ENCODE results near the gene TMEM150C.

TMEM150C gene

DNA sequence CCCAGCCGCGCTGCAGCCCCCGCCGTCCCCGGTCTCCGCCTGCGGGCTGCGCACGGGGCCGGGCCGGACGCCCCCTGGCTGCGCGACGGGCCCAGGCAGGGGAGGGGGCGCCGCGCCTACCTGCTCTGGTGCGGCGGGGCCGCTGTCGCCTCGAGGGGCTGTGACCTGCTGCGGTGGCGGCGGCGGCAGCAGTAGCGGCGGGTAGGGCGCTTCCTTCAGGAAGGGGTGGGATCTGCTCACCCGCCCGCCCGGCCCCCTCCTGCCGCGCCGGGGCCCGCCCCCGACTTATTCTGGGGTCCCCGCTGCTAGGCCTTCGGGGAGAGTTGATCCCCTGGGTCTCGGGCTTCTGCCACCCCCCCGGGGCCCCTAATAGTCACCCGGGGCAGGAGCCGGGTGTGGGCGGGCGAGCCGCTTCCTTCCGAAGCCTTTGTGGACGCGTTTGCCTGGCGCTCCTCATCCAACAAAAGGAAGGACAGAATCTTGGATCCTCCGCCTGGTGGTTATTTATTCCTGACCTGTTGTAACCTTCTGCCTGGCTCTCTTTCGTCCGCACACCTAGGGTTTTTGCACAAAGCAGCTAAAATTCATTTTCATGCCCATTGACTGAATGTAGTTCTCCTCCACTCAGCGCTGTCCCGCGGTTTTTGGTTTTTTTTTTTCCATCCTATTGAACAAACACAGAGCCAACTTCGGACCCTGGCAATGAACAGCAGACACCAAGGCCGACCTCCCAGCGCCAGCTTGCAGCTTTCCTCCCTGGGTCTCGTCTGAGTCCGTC lies at the start of gene TMEM150C:
Gene TMEM150C, minus strand, starts transcription at position 203 of the 778 bp plus-strand sequence. CDS start 57,331 bp downstream, outside the sequence.
- Histone ChIP-seq H3K4me1 (ENCODE audit: control insufficient read depth, low read depth, low read length) (peaks cover 4% of the 10 kb centered on the region), H3K27ac (ENCODE audit: low read length) (no peak within 1 kb of the TSS), H3K4me3 (ENCODE audit: low read length) (peak within 1 kb of the TSS; percentile 62), H3K27me3 (ENCODE audit: control insufficient read depth, insufficient read depth, low read length) (peaks cover 16% of the 10 kb centered on the region), H3K9ac (ENCODE audit: low read length) (no peak within 1 kb of the TSS), H3K9me3 (ENCODE audit: control insufficient read depth, low read depth, low read length) (no peaks in the 10 kb centered on the region), H3K36me3 (ENCODE audit: control insufficient read depth, low read depth, low read length) (no peaks in the 10 kb centered on the region)

DNA sequence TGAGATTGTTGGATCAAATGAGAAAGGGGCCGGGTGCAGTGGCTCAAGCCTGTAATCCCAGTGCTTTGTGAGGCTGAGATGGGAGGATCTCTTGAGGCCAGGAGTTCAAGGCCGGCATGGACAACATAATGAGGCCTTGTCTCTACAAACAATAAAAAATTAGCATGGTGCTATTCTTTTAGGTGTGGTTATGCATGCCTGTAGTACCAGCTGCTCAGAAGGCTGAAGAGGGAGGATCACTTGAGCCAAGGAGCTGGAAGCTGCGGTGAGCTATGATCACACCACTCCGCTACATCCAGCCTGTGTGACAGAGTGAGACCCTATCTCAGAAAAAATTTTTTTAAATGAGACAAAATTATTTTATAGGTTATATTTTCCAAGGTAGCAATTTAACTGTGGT lies 49.7 kb upstream of the TMEM150C start:
- Histone ChIP-seq H3K4me3 (ENCODE audit: low read length) (no peak overlapping the region), H3K9me3 (ENCODE audit: control insufficient read depth, low read depth, low read length) (no peaks in the 10 kb centered on the region), H3K36me3 (ENCODE audit: control insufficient read depth, low read depth, low read length) (no peaks in the 10 kb centered on the region), H3K27me3 (ENCODE audit: control insufficient read depth, insufficient read depth, low read length) (no peaks in the 10 kb centered on the region), H3K4me1 (ENCODE audit: control insufficient read depth, low read depth, low read length) (no peaks in the 10 kb centered on the region), H3K27ac (ENCODE audit: low read length) (no peak overlapping the region), H3K9ac (ENCODE audit: low read length) (no peak overlapping the region)

DNA sequence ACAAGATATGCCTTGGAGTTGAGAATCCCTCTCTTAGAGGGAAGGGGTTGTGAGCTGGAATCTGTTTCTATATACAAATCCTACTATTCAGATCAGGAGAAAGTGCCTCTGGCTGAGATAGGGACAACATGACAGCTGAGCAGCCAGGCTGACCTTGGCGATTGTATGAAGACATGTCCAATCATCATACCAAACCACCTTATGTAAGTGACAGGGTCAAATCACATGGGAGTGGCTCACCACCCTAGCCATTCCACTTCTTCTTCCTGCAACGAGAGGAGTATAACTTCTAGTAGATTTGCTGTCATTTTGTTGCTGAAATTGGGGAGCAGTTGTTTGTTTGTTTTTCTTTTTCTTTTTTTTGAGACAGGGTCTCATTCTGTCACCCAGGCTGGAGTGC lies 48.3 kb upstream of the TMEM150C start:
- H3K9me3 ChIP-seq (ENCODE audit: control insufficient read depth, low read depth, low read length), result no peaks in the 10 kb centered on the region
- no peaks in the 10 kb centered on the region for H3K4me1 ChIP-seq (ENCODE audit: control insufficient read depth, low read depth, low read length)
- no peaks in the 10 kb centered on the region for H3K27me3 ChIP-seq (ENCODE audit: control insufficient read depth, insufficient read depth, low read length)
- H3K36me3 ChIP-seq (ENCODE audit: control insufficient read depth, low read depth, low read length), result no peaks in the 10 kb centered on the region
- no peak overlapping the region for H3K27ac ChIP-seq (ENCODE audit: low read length)
- H3K4me3 ChIP-seq (ENCODE audit: low read length), result no peak overlapping the region
- no peak overlapping the region for H3K9ac ChIP-seq (ENCODE audit: low read length)

DNA sequence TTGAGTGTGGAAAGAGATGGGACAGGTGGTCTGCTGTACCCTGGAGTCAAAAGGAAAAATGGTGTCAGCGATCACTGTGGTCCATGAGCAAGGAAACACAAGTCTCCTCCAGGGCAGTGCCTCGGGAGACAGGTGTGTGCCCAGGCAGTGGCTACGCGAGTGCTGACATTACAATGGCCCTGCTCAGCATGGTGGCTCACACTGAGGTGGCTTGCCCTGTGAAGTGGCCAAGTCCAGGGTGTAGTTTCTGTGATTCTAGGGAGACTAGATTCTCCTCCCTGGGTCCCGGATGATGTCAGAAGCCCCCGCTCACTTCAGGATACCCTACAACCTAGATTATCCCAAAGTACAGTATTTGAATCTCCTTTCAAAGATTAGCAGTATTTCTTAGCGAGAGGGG lies 44.8 kb upstream of the TMEM150C start:
- no peak overlapping the region for H3K4me3 ChIP-seq (ENCODE audit: low read length)

DNA sequence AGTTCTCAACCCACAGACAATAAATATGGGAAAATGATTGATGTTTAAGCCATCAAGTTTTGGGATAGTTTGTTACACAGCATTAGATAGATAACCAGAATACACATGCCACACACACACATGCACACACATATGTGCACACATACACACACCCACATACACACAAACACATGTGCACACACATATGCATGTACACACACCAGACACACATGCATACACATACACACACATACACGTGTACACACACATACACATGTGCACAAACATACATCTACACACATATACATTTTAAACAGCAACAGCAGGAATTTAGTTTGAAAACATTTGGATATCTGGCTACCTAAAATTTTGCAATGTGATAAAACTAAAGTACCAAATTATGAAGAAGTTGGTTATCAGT lies 42.7 kb upstream of the TMEM150C start:
- no peaks in the 10 kb centered on the region for H3K36me3 ChIP-seq (ENCODE audit: control insufficient read depth, low read depth, low read length)
- no peak overlapping the region for H3K27ac ChIP-seq (ENCODE audit: low read length)
- H3K9ac ChIP-seq (ENCODE audit: low read length), result no peak overlapping the region
- no peaks in the 10 kb centered on the region for H3K27me3 ChIP-seq (ENCODE audit: control insufficient read depth, insufficient read depth, low read length)
- no peak overlapping the region for H3K4me3 ChIP-seq (ENCODE audit: low read length)
- no peaks in the 10 kb centered on the region for H3K9me3 ChIP-seq (ENCODE audit: control insufficient read depth, low read depth, low read length)
- no peaks in the 10 kb centered on the region for H3K4me1 ChIP-seq (ENCODE audit: control insufficient read depth, low read depth, low read length)

More for the DNA sequence above, 44.8 kb upstream of the TMEM150C start:
- Histone ChIP-seq H3K9me3 (ENCODE audit: control insufficient read depth, low read depth, low read length) (no peaks in the 10 kb centered on the region), H3K36me3 (ENCODE audit: control insufficient read depth, low read depth, low read length) (no peaks in the 10 kb centered on the region), H3K9ac (ENCODE audit: low read length) (no peak overlapping the region), H3K27ac (ENCODE audit: low read length) (no peak overlapping the region), H3K27me3 (ENCODE audit: control insufficient read depth, insufficient read depth, low read length) (no peaks in the 10 kb centered on the region), H3K4me1 (ENCODE audit: control insufficient read depth, low read depth, low read length) (no peaks in the 10 kb centered on the region)

DNA sequence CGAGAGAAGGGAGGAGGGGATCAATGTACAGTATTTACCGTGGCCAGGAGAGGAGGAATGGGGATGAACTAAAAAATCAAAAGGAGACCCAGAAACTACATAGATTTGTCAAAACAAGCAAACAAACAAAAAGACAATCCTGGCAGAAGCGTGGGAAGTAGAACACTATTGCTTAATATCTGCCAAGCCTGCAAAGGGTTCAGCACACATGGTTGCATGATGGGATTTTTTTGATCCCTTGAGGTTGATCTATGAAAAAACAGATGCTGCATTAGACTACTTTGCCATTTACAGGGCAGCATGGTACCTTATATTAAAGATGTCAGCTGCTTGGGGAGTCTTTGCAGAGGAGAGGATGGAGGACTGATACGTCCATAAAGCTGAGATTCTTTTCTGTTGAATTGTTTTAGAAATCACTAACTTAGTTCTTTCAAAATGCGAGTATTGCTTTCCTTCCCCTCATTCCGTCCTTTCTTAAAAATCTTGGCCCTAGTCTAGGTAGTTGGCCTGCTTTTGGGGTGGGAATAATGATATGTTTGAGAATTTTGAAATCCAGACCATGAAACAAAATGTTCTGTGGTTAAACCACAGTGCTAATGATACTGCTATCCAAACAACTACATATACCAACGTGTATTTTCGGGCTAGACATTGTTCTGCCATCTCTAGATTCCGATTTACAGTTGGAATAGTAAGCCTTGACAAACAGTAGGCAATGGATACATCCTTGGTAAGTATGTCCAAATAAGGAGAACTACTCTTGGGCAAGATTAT lies 39.6 kb upstream of the TMEM150C start:
- H3K27me3 ChIP-seq (ENCODE audit: control insufficient read depth, insufficient read depth, low read length), result no peaks in the 10 kb centered on the region
- no peaks in the 10 kb centered on the region for H3K36me3 ChIP-seq (ENCODE audit: control insufficient read depth, low read depth, low read length)
- no peak overlapping the region for H3K27ac ChIP-seq (ENCODE audit: low read length)
- H3K9me3 ChIP-seq (ENCODE audit: control insufficient read depth, low read depth, low read length), result no peaks in the 10 kb centered on the region
- no peak overlapping the region for H3K4me3 ChIP-seq (ENCODE audit: low read length)
- no peaks in the 10 kb centered on the region for H3K4me1 ChIP-seq (ENCODE audit: control insufficient read depth, low read depth, low read length)
- no peak overlapping the region for H3K9ac ChIP-seq (ENCODE audit: low read length)

DNA sequence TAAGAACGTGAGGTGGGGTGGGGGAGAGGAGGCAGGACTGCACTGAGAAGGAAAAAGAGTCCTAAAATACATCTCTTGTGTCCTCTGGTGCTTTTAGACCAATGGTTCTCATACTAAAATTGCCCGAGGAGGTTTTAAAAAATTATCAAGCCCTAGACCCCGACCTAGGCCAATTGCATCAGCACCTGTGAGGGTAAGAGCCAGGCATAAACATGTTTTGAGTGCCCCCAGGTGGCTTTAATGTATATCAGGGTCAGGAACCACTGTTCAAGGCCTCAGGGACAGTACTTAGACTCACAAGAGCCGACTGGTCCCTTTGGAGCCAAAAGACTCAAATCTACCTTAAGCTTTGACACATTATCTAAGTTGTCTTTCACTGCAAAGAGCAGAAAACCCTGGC lies 37.5 kb upstream of the TMEM150C start:
- no peaks in the 10 kb centered on the region for H3K36me3 ChIP-seq (ENCODE audit: control insufficient read depth, low read depth, low read length)
- H3K4me1 ChIP-seq (ENCODE audit: control insufficient read depth, low read depth, low read length), result no peaks in the 10 kb centered on the region
- no peaks in the 10 kb centered on the region for H3K27me3 ChIP-seq (ENCODE audit: control insufficient read depth, insufficient read depth, low read length)
- no peaks in the 10 kb centered on the region for H3K9me3 ChIP-seq (ENCODE audit: control insufficient read depth, low read depth, low read length)
- H3K4me3 ChIP-seq (ENCODE audit: low read length), result no peak overlapping the region
- H3K27ac ChIP-seq (ENCODE audit: low read length), result no peak overlapping the region
- no peak overlapping the region for H3K9ac ChIP-seq (ENCODE audit: low read length)

DNA sequence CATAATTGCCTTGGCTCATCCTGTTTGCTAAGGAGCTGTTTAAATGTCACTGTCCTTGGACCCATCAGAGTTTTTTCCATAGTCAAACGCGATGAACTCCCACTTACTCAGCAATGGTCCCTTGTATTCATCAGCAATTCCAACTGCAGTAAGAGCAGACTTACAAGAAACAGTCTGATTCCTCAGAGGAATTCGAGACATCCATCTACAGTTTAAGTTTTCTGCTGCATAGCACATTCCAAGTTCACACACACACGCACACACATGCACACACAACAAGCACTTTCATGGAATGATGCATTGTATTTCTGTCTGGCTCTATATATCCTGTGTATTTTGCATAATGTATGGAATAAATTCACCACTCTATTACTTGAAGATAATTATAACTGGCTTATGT lies 32.7 kb upstream of the TMEM150C start:
- H3K9me3 ChIP-seq (ENCODE audit: control insufficient read depth, low read depth, low read length), result no peaks in the 10 kb centered on the region
- H3K4me1 ChIP-seq (ENCODE audit: control insufficient read depth, low read depth, low read length), result peaks cover 14% of the 10 kb centered on the region
- H3K9ac ChIP-seq (ENCODE audit: low read length), result no peak overlapping the region
- no peak overlapping the region for H3K27ac ChIP-seq (ENCODE audit: low read length)
- H3K27me3 ChIP-seq (ENCODE audit: control insufficient read depth, insufficient read depth, low read length), result no peaks in the 10 kb centered on the region
- no peaks in the 10 kb centered on the region for H3K36me3 ChIP-seq (ENCODE audit: control insufficient read depth, low read depth, low read length)
- no peak overlapping the region for H3K4me3 ChIP-seq (ENCODE audit: low read length)

DNA sequence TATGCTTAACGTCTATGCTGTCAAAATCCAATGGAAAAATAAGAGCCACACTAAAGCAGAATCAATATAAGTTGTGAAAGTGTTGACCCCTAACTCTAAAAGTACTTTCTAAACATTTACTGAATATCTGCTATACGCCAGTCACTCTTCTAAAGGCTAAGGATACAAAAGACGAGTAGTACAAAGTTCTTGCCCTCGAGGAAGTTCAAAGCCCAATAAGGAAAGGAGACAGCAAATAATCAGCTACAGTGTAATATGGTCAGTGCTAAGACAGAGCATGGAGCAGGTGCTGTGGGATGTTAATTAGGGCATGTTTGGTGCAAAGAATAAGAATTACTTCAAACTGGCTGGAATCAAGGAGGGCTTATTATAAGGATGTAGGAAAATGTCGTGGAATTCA lies 31.6 kb upstream of the TMEM150C start:
- Histone ChIP-seq H3K4me1 (ENCODE audit: control insufficient read depth, low read depth, low read length) (peaks cover 14% of the 10 kb centered on the region), H3K27ac (ENCODE audit: low read length) (no peak overlapping the region), H3K9ac (ENCODE audit: low read length) (no peak overlapping the region), H3K4me3 (ENCODE audit: low read length) (no peak overlapping the region), H3K36me3 (ENCODE audit: control insufficient read depth, low read depth, low read length) (no peaks in the 10 kb centered on the region), H3K27me3 (ENCODE audit: control insufficient read depth, insufficient read depth, low read length) (no peaks in the 10 kb centered on the region), H3K9me3 (ENCODE audit: control insufficient read depth, low read depth, low read length) (no peaks in the 10 kb centered on the region)

DNA sequence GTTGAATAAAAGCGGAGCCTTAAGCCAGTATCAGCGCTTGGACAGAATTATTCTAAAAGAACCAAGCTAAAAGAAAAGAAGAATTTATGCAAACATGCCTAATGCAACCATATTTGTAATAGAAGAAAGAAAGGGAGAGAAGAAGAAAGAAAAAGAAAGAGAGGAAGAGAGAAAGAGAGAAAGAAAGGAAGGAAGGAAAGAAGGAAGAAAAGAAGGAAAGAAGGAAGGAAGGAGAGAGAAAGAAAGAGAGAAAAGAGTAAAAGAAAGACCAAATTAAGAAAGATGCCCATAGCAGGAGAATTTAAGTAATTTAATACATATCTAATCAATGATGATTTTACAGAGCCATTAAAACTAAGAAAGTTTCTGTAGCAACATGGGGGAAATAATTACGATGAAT lies 30.9 kb upstream of the TMEM150C start:
- Histone ChIP-seq H3K4me3 (ENCODE audit: low read length) (no peak overlapping the region), H3K27ac (ENCODE audit: low read length) (no peak overlapping the region), H3K9me3 (ENCODE audit: control insufficient read depth, low read depth, low read length) (no peaks in the 10 kb centered on the region), H3K4me1 (ENCODE audit: control insufficient read depth, low read depth, low read length) (peaks cover 14% of the 10 kb centered on the region), H3K9ac (ENCODE audit: low read length) (no peak overlapping the region), H3K36me3 (ENCODE audit: control insufficient read depth, low read depth, low read length) (no peaks in the 10 kb centered on the region), H3K27me3 (ENCODE audit: control insufficient read depth, insufficient read depth, low read length) (no peaks in the 10 kb centered on the region)

DNA sequence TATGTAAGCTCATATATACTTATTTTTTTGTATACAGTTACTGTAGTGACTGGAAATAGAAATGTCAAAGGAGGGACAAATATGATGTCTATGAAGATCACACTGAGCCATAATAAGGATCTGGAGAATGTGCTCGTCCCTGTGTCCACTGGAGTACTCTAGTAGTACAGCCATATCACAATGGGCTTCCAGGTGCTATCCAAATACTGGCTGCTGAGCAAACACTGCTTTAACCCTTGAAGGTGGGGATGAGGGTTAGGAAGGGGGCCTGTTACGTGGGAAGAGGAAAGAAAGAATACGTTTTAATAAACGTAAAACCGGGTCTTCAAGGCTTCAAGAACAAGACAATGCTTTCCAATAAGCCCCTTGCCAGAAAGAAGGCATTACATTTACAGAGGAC lies 29.8 kb upstream of the TMEM150C start:
- Histone ChIP-seq H3K4me1 (ENCODE audit: control insufficient read depth, low read depth, low read length) (peaks cover 20% of the 10 kb centered on the region), H3K9me3 (ENCODE audit: control insufficient read depth, low read depth, low read length) (no peaks in the 10 kb centered on the region), H3K9ac (ENCODE audit: low read length) (no peak overlapping the region), H3K27ac (ENCODE audit: low read length) (no peak overlapping the region), H3K4me3 (ENCODE audit: low read length) (no peak overlapping the region), H3K36me3 (ENCODE audit: control insufficient read depth, low read depth, low read length) (no peaks in the 10 kb centered on the region), H3K27me3 (ENCODE audit: control insufficient read depth, insufficient read depth, low read length) (no peaks in the 10 kb centered on the region)

DNA sequence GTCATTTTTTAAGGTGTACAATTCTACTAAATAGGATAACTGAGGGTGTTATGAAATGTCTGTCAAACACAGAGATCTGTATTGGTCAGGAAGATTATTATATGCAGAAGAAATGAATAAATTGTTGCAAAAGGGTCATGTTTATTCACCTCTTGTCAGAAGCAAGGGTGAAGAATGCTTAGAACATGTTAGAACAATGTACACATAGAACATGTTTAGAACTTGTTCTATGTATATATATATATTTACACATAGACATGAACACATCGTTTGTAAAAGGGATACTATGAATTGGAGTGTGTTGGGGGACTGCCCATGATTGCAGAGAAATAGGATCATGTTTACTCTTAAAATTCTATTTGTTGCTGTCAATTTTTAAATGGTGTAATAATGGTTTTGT lies 28.0 kb upstream of the TMEM150C start:
- no peak overlapping the region for H3K4me3 ChIP-seq (ENCODE audit: low read length)
- no peaks in the 10 kb centered on the region for H3K27me3 ChIP-seq (ENCODE audit: control insufficient read depth, insufficient read depth, low read length)
- H3K4me1 ChIP-seq (ENCODE audit: control insufficient read depth, low read depth, low read length), result peaks cover 38% of the 10 kb centered on the region
- no peaks in the 10 kb centered on the region for H3K36me3 ChIP-seq (ENCODE audit: control insufficient read depth, low read depth, low read length)
- H3K9ac ChIP-seq (ENCODE audit: low read length), result no peak overlapping the region
- H3K9me3 ChIP-seq (ENCODE audit: control insufficient read depth, low read depth, low read length), result no peaks in the 10 kb centered on the region
- no peak overlapping the region for H3K27ac ChIP-seq (ENCODE audit: low read length)

Data from iPS-18a (cell line).